Transverse colon (tissue), 3 donors: ENCODE measurements around the gene NECTIN2.

Experiments used
- EP300 ChIP-seq: sonication (generic); formaldehyde crosslinking; IDR thresholded peaks from one replicate; pipeline ENCODE4 v1.6.1; 2017; ENCODE audit warnings: antibody characterized with exemption, low read depth
- TF ChIP-seq, protein P1 (sequence below), 5 experiments: fragments of 200-600 bp in 3 of 5; fragments of 450-650 bp in 2 of 5; sonication (generic) in 3 of 5; IDR thresholded peaks; 1 replicate in 2 of 5; 2 replicates in 3 of 5; pipeline ENCODE4 v1.5.1; 2016 to 2017; ENCODE audit warnings: antibody characterized with exemption in 5 of 5, inconsistent platforms in 3 of 5, mild to moderate bottlenecking in 2 of 5, moderate library complexity in 1 of 5

DNA sequence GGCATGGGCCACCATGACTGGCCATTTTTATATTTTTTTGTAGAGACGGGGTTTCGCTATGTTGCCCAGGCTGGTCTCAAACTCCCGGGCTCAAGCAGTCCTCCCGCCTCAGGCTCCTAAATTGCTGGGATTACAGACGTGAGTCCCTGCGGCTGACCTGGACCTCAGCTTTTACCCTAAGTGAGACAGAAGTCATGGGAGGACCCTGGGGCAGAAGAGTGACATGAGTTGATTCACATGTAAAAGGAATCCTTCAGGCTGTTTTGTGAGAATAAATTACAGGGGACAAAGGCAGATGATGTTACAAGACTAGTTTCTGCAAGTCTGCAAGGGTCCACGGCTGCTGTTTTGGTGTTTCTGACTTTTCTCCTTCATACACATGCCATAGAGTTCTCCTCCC lies 39.8 kb upstream of the NECTIN2 start:
- TF ChIP-seq, protein P1, sequence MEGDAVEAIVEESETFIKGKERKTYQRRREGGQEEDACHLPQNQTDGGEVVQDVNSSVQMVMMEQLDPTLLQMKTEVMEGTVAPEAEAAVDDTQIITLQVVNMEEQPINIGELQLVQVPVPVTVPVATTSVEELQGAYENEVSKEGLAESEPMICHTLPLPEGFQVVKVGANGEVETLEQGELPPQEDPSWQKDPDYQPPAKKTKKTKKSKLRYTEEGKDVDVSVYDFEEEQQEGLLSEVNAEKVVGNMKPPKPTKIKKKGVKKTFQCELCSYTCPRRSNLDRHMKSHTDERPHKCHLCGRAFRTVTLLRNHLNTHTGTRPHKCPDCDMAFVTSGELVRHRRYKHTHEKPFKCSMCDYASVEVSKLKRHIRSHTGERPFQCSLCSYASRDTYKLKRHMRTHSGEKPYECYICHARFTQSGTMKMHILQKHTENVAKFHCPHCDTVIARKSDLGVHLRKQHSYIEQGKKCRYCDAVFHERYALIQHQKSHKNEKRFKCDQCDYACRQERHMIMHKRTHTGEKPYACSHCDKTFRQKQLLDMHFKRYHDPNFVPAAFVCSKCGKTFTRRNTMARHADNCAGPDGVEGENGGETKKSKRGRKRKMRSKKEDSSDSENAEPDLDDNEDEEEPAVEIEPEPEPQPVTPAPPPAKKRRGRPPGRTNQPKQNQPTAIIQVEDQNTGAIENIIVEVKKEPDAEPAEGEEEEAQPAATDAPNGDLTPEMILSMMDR (IDR thresholded peaks at IDR 0.05): no peak
- no peak for TF ChIP-seq EP300
